NCI-H1930 (cell line): ENCODE measurements around the gene SCN5A.

Source experiments
- DNase-seq, 2 experiments: peaks; one replicate each; lab custom pipeline; 2025; lab: John Stamatoyannopoulos, UW

The SCN5A gene

DNA sequence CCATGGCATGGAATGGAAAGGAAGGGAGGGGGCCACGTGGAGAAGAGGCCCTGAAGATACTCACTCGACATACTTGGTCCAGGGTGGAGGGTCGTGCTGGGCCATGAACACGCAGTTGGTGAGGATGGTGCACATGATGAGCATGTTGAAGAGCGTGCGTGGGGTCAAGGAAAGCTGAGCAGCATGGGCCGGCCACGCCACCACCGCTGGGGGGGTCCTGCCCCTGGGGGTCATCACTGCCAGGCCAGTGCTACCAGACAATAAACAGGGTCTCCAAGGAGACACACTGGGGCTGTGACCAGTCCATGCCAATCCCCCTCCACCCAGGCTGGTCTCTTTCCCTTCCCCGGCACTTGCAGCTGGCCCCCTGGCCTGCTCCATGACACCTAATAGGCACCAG, 27.2 kb downstream of the SCN5A start:
- no peak for DNase-seq

DNA sequence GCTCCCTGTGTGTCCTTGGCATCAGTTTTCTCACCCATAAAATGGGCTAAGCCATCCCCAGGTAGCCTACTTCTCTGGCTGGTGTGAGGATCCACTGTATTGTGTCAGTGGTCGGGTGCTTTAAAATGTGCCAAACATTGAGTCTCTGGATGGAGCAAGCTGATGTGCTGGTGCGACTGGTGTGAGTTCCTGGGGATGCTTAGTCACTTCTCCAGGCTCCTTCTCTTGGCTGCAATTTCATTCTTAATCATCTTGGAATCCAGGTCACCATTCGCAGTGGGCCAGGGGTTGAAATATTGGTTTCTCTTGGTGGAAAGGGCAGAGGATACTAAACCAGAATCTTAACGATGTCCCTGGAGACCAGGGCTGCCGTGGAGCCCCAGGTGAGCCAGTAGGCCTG, 29.3 kb downstream of the SCN5A start:
- no peak for DNase-seq

- DNase-seq = no peak
Observed at GRCh38 chr3:38618343-38618742, 31.1 kb downstream of the SCN5A start.

GRCh38 chr3:38617586-38617985, 31.9 kb downstream of the SCN5A start:
- DNase-seq = no peak

DNA sequence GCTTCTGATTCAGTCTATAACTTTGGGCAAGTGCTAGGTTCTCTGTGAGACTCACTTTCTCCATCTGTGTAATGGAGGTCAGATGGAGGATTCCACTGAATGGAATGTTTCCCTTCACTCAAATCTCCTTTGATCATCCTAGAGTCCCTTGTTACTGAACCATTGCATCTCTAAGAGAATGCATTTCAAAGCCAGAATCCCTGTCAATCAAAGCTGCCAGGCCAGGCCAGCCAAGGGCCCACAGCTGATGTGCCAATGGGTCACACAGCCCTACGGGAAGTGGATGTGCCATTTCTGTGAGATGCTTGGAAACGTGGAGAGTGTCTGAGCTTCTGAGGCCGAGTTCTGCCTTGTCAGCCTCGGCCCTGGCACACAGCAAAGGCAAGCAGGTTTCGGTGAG, 32.4 kb downstream of the SCN5A start:
- DNase-seq = no peak

GRCh38 chr3:38616658-38617057, 32.8 kb downstream of the SCN5A start:
- no peak for DNase-seq

GRCh38 chr3:38616111-38616510, 33.4 kb downstream of the SCN5A start:
- no peak for DNase-seq

DNA sequence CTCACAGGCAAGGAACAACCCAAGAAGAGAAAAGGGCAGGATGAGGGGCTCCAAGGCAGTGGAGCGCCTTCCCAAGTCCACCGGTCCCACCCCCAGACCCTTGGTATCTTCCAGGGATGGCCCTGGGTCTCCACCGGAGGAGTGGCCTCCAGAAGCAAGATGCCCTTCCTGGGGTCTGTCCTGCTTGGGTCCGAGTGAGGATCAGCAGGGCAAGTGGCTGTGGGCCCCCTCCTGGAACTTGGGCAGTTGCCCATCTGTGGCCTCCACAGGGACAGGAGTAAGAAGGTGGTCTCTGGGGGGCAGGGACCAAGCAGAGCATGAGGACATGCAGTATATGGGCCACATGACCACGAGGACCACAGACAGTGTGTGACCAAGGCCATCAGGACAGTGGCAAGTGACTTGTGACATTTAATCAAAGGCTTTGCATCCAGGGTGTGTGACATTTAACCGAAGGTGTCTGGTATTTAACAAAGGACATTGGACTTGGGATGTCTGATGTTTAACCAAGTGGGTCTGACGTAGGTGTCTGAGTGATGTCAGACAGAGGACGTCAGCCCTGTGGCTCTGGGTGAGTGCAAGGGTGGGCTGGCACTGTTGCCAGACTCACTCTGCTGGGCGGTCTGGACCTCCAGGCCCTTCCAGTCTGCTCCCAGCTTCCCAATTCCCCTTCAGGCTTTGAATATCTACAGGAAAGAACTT, 34.7 kb downstream of the SCN5A start:
- no peak for DNase-seq

- DNase-seq = no peak
Observed at GRCh38 chr3:38614091-38614490, 35.4 kb downstream of the SCN5A start.

DNA sequence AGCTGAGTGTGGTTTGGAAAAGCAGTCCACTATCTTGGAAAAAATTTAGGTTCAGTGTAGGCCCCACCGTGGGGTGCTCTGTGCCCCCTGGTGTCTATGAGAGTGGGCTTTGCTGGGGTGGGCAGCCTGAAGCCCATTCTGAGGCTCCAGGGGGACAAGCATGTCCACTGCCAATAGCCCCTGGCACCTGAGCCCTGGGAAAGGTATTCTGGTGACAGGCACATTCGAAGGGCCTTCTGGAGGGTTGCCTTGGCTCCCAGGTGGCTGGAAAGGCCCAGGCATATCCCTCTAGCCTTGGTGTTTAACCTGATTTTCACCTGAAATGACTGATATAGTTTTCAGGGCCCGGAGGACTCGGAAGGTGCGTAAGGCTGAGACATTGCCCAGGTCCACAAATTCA, 36.1 kb downstream of the SCN5A start:
- DNase-seq = no peak

GRCh38 chr3:38611866-38612265, 37.6 kb downstream of the SCN5A start:
- no peak for DNase-seq

GRCh38 chr3:38610934-38611333, 38.6 kb downstream of the SCN5A start:
- no peak for DNase-seq

DNA sequence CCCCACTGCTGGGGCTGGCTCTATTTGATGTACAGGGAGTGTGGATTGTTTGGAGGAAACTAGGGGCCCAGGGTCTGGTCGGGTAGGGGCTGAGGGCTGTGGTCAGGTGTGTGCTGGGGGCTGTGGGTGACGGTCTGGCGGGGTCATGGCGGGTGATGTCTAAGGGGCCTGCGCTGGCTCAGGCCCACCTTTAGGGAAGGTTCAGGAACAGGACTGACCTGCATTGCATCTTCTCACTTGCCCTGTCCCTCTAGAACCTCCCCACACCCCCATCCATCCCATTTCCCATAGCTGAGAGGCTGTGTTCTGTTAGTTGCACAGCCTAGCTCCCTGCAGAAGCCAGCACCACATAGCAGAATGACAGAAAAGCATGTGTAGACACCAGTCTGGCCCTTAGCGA, 39.1 kb downstream of the SCN5A start:
- DNase-seq = no peak

- no peak for DNase-seq
Observed at GRCh38 chr3:38609386-38610111, 39.9 kb downstream of the SCN5A start.

- no peak for DNase-seq
Observed at GRCh38 chr3:38608961-38609360, 40.5 kb downstream of the SCN5A start.

DNA sequence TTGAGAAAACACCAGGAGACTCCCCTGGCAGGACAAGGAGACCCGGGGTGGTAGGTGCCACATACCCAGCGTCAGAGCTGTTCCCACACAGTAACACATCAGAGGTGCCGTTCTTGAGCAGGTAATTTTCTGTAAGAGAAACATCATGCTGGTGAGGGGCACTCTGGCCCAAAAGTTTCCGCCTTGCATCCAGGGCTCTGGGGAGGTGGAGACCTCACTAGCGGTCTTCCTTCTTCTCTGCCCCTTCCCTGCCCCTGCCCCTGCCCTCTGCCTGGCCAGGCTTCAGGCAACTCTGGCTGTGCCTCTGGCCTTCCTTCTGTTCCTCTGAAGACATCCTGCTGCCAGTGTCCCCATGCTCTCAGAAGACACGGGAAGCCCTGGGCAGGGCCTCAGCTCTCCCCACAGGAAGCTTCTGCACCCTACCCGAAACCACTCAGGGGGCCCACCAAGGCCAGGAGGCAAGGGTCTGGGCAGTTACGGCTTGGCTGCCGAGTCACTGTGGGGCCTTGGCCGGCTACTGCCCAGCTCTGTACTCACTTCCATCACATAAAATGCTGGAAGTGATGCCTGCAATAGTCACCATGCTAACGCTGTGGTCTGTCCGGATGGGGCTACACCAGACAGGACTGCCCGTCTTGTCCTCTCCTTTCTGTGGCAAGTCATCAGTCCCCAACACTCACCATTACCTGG, 41.3 kb downstream of the SCN5A start:
- DNase-seq = no peak

GRCh38 chr3:38606561-38606960, 42.9 kb downstream of the SCN5A start:
- DNase-seq = no peak

DNA sequence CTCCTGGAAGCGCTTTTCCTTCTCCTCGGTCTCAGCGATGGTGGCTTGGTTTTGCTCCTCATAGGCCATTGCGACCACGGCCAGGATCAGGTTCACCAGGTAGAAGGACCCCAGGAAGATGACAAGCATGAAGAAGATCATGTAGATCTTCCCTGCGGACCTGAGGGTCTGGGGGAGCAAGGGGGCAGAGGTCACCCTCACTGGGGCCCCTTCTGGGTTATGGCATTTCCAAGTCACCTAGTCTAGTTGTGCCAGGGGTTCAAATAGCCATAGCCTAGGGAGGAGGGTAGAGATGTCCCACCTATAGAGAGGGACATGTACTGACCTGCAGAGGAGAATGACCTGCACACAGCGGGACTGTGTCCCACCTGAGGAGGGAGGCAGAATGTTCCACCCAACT, 43.5 kb downstream of the SCN5A start:
- no peak for DNase-seq

- DNase-seq = no peak
Observed at GRCh38 chr3:38604246-38604645, 45.2 kb downstream of the SCN5A start.

DNA sequence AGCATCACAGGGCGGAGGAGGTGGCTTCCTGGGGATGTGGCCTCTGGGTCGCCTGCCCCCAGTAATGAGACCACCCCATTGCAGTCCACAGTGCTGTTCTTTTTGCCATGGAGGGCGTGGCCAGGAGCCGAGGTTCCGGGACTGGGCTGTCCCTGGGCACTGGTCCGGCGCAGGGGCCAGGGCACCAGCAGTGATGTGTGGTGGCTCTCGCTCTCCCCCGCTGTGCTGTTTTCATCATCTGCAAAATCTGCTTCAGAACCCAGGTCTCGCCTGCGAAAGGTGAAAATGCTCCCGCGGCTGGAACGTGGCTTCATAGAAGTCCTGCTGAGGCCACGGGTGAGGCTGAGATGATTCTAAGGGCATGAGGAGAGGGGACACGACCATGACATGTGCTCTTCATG, 45.8 kb downstream of the SCN5A start:
- DNase-seq = no peak

- no peak for DNase-seq
Observed at GRCh38 chr3:38602576-38603250, 46.8 kb downstream of the SCN5A start.

- DNase-seq = no peak
Observed at GRCh38 chr3:38601956-38602550, 47.4 kb downstream of the SCN5A start.
